ENCODE data around the gene DEFB131B.

The DEFB131B gene

DNA sequence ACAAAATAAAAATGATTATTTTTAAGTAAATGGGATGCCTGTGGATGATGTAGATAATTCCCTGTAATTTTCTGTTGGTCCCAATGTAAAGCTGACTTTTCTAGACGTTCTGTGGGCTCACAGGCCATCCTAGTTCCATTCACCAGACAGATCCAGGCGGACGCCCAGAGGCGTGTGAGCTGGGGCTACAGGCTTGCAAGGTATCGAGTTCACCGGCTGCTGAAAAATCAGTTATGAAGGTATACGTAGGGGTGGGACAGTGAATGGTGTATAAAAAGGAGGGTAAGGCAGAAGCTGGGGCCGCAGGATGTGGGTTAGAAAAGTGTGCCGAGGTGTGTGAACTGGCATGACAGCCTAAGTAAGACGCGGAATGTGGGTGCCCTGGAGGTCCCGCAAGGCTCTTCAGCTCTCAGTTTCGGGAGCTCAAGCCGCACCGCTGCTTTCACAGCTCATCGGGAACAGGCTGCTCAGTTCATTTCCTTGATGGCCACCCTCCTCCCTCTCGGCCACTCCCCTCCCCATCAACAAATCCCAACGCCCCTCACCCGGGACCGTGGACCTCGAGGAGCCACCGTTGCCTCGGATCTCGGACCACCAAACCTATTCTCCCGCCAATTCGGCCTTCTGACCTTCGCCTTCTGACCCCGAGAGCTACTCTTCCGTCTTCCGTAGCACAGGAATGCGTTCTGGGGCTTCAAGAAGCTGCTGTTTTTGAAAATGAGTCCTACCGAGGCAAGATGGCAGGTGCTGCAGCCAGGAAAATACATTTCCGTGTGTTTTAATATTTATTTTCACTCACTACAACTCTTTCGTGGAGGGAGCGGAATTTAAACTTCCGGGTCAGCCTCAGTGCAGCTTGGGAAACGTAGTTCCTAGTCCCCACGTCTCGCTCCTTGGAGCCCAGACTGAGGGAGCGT is 49.8 kb downstream of the DEFB131B start, which contains the start of gene XNDC1N:
TSS of gene XNDC1N (minus strand) at position 775 of the 917 bp plus-strand sequence. CDS start 5,241 bp downstream, outside the sequence.
- peak within 1 kb of the TSS in 1 of 2 experiments; percentile 94 for H3K14ac ChIP-seq (ENCODE audit: low read length in 2 of 2)
- peak within 1 kb of the TSS; percentile 90 for H3K9ac ChIP-seq (ENCODE audit: low read length)
- no peaks in the 10 kb centered on the region for H3K36me3 ChIP-seq (ENCODE audit: control insufficient read depth in 1 of 2, insufficient read depth in 2 of 2, low read depth in 1 of 2, low read length in 2 of 2)
- no peak within 1 kb of the TSS for H2BK12ac ChIP-seq (ENCODE audit: low read length in 2 of 2)
- H3K23ac ChIP-seq (ENCODE audit: low read length in 2 of 2) = peak within 1 kb of the TSS in 1 of 2 experiments; percentile 14
- H3K4me1 ChIP-seq (ENCODE audit: control insufficient read depth, insufficient read depth, low read depth, low read length) = peaks cover 8% of the 10 kb centered on the region
- H4K91ac ChIP-seq (ENCODE audit: low read length) = no peak within 1 kb of the TSS
- no peaks in the 10 kb centered on the region for H3K27me3 ChIP-seq (ENCODE audit: control insufficient read depth in 1 of 2, insufficient read depth in 1 of 2, low read length in 2 of 2)
- under 1% methylated on average over 39 of the region's 40 CpGs for WGBS
- H2BK5ac ChIP-seq (ENCODE audit: low read depth, low read length, poor library complexity, severe bottlenecking) = peak within 1 kb of the TSS; percentile 48
- peak within 1 kb of the TSS; percentile 82 for H4K8ac ChIP-seq (ENCODE audit: low read length)
- H3K79me1 ChIP-seq (replicated peaks; ENCODE audit: low read length, poor library complexity, severe bottlenecking) = peaks cover 11% of the 10 kb centered on the region
- DNase-seq = peak; percentile 96
- H2BK120ac ChIP-seq (ENCODE audit: low read depth, low read length) = peak within 1 kb of the TSS; percentile 73
- H2BK15ac ChIP-seq (ENCODE audit: low read depth, poor library complexity, severe bottlenecking) = no peak within 1 kb of the TSS
- no peak within 1 kb of the TSS for H2AK5ac ChIP-seq (ENCODE audit: low read length, severe bottlenecking)
- H3K18ac ChIP-seq (ENCODE audit: low read depth in 1 of 2, low read length in 2 of 2) = peak within 1 kb of the TSS; percentile 60 to 82
- H3K27ac ChIP-seq (ENCODE audit: low read length, poor library complexity, severe bottlenecking) = peak within 1 kb of the TSS; percentile 95
- H3K4me2 ChIP-seq (ENCODE audit: low read length, poor library complexity, severe bottlenecking) = peak within 1 kb of the TSS; percentile 84
- H3K4me3 ChIP-seq (ENCODE audit: insufficient read depth in 1 of 2, low read depth in 1 of 2, low read length in 2 of 2) = peak within 1 kb of the TSS; percentile 85 to 96
- H3K4ac ChIP-seq (ENCODE audit: low read depth in 1 of 2, low read length in 2 of 2) = peak within 1 kb of the TSS; percentile 9 to 77
- no peaks in the 10 kb centered on the region for H3K9me3 ChIP-seq (ENCODE audit: control insufficient read depth, low read length)
- H2AFZ ChIP-seq (ENCODE audit: low read depth, low read length) = peak within 1 kb of the TSS; percentile 85

GRCh38 chr11:71928737-71929443 is 50.6 kb downstream of the DEFB131B start, which contains the start of gene RNF121:
Gene RNF121 (plus strand): TSS chr11:71929046. CDS start chr11:71929062, 16 bp downstream.
- peak within 1 kb of the TSS; percentile 95 for H3K27ac ChIP-seq (ENCODE audit: low read length, poor library complexity, severe bottlenecking)
- H3K27me3 ChIP-seq (ENCODE audit: control insufficient read depth in 1 of 2, insufficient read depth in 1 of 2, low read length in 2 of 2) = no peaks in the 10 kb centered on the region
- no peak within 1 kb of the TSS for H2BK15ac ChIP-seq (ENCODE audit: low read depth, poor library complexity, severe bottlenecking)
- DNase-seq = peak; percentile 96
- peaks cover 11% of the 10 kb centered on the region for H3K79me1 ChIP-seq (replicated peaks; ENCODE audit: low read length, poor library complexity, severe bottlenecking)
- H2AFZ ChIP-seq (ENCODE audit: low read depth, low read length) = peak within 1 kb of the TSS; percentile 85
- no peaks in the 10 kb centered on the region for H3K36me3 ChIP-seq (ENCODE audit: control insufficient read depth in 1 of 2, insufficient read depth in 2 of 2, low read depth in 1 of 2, low read length in 2 of 2)
- peak within 1 kb of the TSS in 1 of 2 experiments; percentile 14 for H3K23ac ChIP-seq (ENCODE audit: low read length in 2 of 2)
- H3K18ac ChIP-seq (ENCODE audit: low read depth in 1 of 2, low read length in 2 of 2) = peak within 1 kb of the TSS; percentile 60 to 82
- peak within 1 kb of the TSS; percentile 90 for H3K9ac ChIP-seq (ENCODE audit: low read length)
- H2BK120ac ChIP-seq (ENCODE audit: low read depth, low read length) = peak within 1 kb of the TSS; percentile 73
- peak within 1 kb of the TSS in 1 of 2 experiments; percentile 94 for H3K14ac ChIP-seq (ENCODE audit: low read length in 2 of 2)
- WGBS = under 1% methylated on average over 32 of the region's 32 CpGs
- peak within 1 kb of the TSS; percentile 82 for H4K8ac ChIP-seq (ENCODE audit: low read length)
- peaks cover 10% of the 10 kb centered on the region for H3K4me1 ChIP-seq (ENCODE audit: control insufficient read depth, insufficient read depth, low read depth, low read length)
- peak within 1 kb of the TSS; percentile 9 to 77 for H3K4ac ChIP-seq (ENCODE audit: low read depth in 1 of 2, low read length in 2 of 2)
- no peak within 1 kb of the TSS for H2BK12ac ChIP-seq (ENCODE audit: low read length in 2 of 2)
- H3K4me3 ChIP-seq (ENCODE audit: insufficient read depth in 1 of 2, low read depth in 1 of 2, low read length in 2 of 2) = peak within 1 kb of the TSS; percentile 85 to 96
- H3K9me3 ChIP-seq (ENCODE audit: control insufficient read depth, low read length) = no peaks in the 10 kb centered on the region
- peak within 1 kb of the TSS; percentile 48 for H2BK5ac ChIP-seq (ENCODE audit: low read depth, low read length, poor library complexity, severe bottlenecking)
- H3K4me2 ChIP-seq (ENCODE audit: low read length, poor library complexity, severe bottlenecking) = peak within 1 kb of the TSS; percentile 84
- H2AK5ac ChIP-seq (ENCODE audit: low read length, severe bottlenecking) = no peak within 1 kb of the TSS
- H4K91ac ChIP-seq (ENCODE audit: low read length) = no peak within 1 kb of the TSS

DNA sequence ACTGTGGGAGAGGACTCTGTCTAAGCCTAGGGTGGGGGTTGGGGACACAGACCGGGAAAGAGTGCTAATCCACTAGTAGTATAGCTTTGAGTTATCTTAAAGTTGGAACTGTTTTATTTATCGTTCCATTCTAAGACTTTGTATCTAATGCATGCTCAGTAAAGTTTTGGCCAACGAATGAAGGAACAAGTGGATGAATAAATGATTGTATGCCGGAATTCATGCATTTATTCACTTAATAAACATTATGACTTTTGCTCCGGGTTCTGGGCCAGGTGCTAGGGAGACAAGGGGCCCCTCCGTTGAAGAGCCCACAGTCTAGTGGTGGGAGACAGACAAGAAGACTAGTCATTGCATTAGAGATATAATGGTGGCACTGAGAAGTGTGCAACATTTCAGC is 51.2 kb downstream of the DEFB131B start:
- H4K8ac ChIP-seq (ENCODE audit: low read length) = no peak overlapping the region
- H3K4ac ChIP-seq (ENCODE audit: low read depth in 1 of 2, low read length in 2 of 2) = peak overlapping the region in 1 of 2 experiments; percentile 70
- H2AFZ ChIP-seq (ENCODE audit: low read depth, low read length) = no peak overlapping the region
- H3K14ac ChIP-seq (ENCODE audit: low read length in 2 of 2) = no peak overlapping the region
- H3K9me3 ChIP-seq (ENCODE audit: control insufficient read depth, low read length) = no peaks in the 10 kb centered on the region
- no peak overlapping the region for H2BK120ac ChIP-seq (ENCODE audit: low read depth, low read length)
- H3K27ac ChIP-seq (ENCODE audit: low read length, poor library complexity, severe bottlenecking) = no peak overlapping the region
- peak overlapping the region; percentile 90 for H3K9ac ChIP-seq (ENCODE audit: low read length)
- peaks cover 10% of the 10 kb centered on the region for H3K4me1 ChIP-seq (ENCODE audit: control insufficient read depth, insufficient read depth, low read depth, low read length)
- H3K79me1 ChIP-seq (replicated peaks; ENCODE audit: low read length, poor library complexity, severe bottlenecking) = peaks cover 13% of the 10 kb centered on the region
- no peak overlapping the region for H2BK12ac ChIP-seq (ENCODE audit: low read length in 2 of 2)
- H3K36me3 ChIP-seq (ENCODE audit: control insufficient read depth in 1 of 2, insufficient read depth in 2 of 2, low read depth in 1 of 2, low read length in 2 of 2) = no peaks in the 10 kb centered on the region
- H2BK15ac ChIP-seq (ENCODE audit: low read depth, poor library complexity, severe bottlenecking) = no peak overlapping the region
- no peak overlapping the region for H2BK5ac ChIP-seq (ENCODE audit: low read depth, low read length, poor library complexity, severe bottlenecking)
- DNase-seq = no peak
- H3K27me3 ChIP-seq (ENCODE audit: control insufficient read depth in 1 of 2, insufficient read depth in 1 of 2, low read length in 2 of 2) = no peaks in the 10 kb centered on the region
- H3K4me2 ChIP-seq (ENCODE audit: low read length, poor library complexity, severe bottlenecking) = peak overlapping the region; percentile 73
- H3K23ac ChIP-seq (ENCODE audit: low read length in 2 of 2) = peak overlapping the region in 1 of 2 experiments; percentile 14
- H3K4me3 ChIP-seq (ENCODE audit: insufficient read depth in 1 of 2, low read depth in 1 of 2, low read length in 2 of 2) = peak overlapping the region; percentile 85 to 96
- no peak overlapping the region for H3K18ac ChIP-seq (ENCODE audit: low read depth in 1 of 2, low read length in 2 of 2)
- 8% methylated on average over 3 of the region's 6 CpGs for WGBS
- H4K91ac ChIP-seq (ENCODE audit: low read length) = no peak overlapping the region
- no peak overlapping the region for H2AK5ac ChIP-seq (ENCODE audit: low read length, severe bottlenecking)
